Measurements from ENCODE around the gene SMG5. TPM values are rescaled to one million over a fixed set of nuclear protein-coding genes. Genes with fewer than 3 reads are reported as not detected.

Gene SMG5
- total RNA-seq, 1 experiment from 2014 or later: 117 TPM

- intact Hi-C loops (cut with micrococcal nuclease; ENCODE audit: unreplicated experiment): no loop called here
- in situ Hi-C loops (cut with HindIII; ENCODE audit: low pct_unique_long_range_greater_than_20kb, low sequenced_read_pairs): no loop called here
- DNase-seq (ENCODE audit: low read depth, low spot score): no peak
- TF ChIP-seq TCF7L2 (IDR thresholded peaks at IDR 0.05; ENCODE audit: low read depth, low read length) (no peak), SIN3A (IDR thresholded peaks at IDR 0.05; ENCODE audit: borderline replicate concordance, insufficient read depth, low read depth, low read length) (no peak), POLR2AphosphoS5 (IDR thresholded peaks at IDR 0.05; ENCODE audit: low read depth, low read length) (no peak), CTCF (IDR thresholded peaks at IDR 0.05) (no peak), REST (IDR thresholded peaks at IDR 0.05; ENCODE audit: insufficient read depth in 1 of 2, low read depth in 2 of 2, low read length in 1 of 2) (no peak)
- Histone ChIP-seq H3K4me1 (ENCODE audit: control insufficient read depth, insufficient read depth, low read length) (peaks cover 9% of the 10 kb centered on the region), H3K27me3 (ENCODE audit: control insufficient read depth, insufficient read depth, low read length) (no peaks in the 10 kb centered on the region), H3K9me3 (ENCODE audit: control insufficient read depth, insufficient read depth, low read depth, low read length) (no peaks in the 10 kb centered on the region), H3K4me3 (ENCODE audit: low read depth in 2 of 2, low read length in 2 of 2) (no peak overlapping the region), H3K27ac (ENCODE audit: low read length) (no peak overlapping the region), H3K36me3 (ENCODE audit: control insufficient read depth, insufficient read depth, low read length) (no peaks in the 10 kb centered on the region)
- ChIA-PET CTCF (no interaction called here), POLR2A (no interaction called here)
- BruUV-seq (replicated peaks): no TSS peak
- ATAC-seq: no peak
These were observed 37.9 kb downstream of the SMG5 start for GRCh38 chr1:156244712-156245111.

GRCh38 chr1:156244126-156244525 is 38.5 kb downstream of the SMG5 start:
- Histone ChIP-seq H3K27me3 (ENCODE audit: control insufficient read depth, insufficient read depth, low read length) (no peaks in the 10 kb centered on the region), H3K4me1 (ENCODE audit: control insufficient read depth, insufficient read depth, low read length) (peaks cover 9% of the 10 kb centered on the region), H3K9me3 (ENCODE audit: control insufficient read depth, insufficient read depth, low read depth, low read length) (no peaks in the 10 kb centered on the region), H3K27ac (ENCODE audit: low read length) (no peak overlapping the region), H3K36me3 (ENCODE audit: control insufficient read depth, insufficient read depth, low read length) (no peaks in the 10 kb centered on the region), H3K4me3 (ENCODE audit: low read depth in 2 of 2, low read length in 2 of 2) (no peak overlapping the region)
- TF ChIP-seq SIN3A (IDR thresholded peaks at IDR 0.05; ENCODE audit: borderline replicate concordance, insufficient read depth, low read depth, low read length): no peak
- TF ChIP-seq CTCF (IDR thresholded peaks at IDR 0.05): no peak
- TF ChIP-seq REST (IDR thresholded peaks at IDR 0.05; ENCODE audit: insufficient read depth in 1 of 2, low read depth in 2 of 2, low read length in 1 of 2): no peak
- TF ChIP-seq POLR2AphosphoS5 (IDR thresholded peaks at IDR 0.05; ENCODE audit: low read depth, low read length): no peak
- no peak for TF ChIP-seq TCF7L2 (IDR thresholded peaks at IDR 0.05; ENCODE audit: low read depth, low read length)
- ATAC-seq: 0 out of 2 replicates have a peak, but pooled peaks have one; percentile 9
- ChIA-PET CTCF (no interaction called here), POLR2A (no interaction called here)
- in situ Hi-C loops (cut with HindIII; ENCODE audit: low pct_unique_long_range_greater_than_20kb, low sequenced_read_pairs): no loop called here
- no TSS peak for BruUV-seq (replicated peaks)
- intact Hi-C loops (cut with micrococcal nuclease; ENCODE audit: unreplicated experiment): no loop called here
- DNase-seq (ENCODE audit: low read depth, low spot score): no peak
